ENCODE data around the gene PCGF1. TPM values are rescaled to one million over a fixed set of nuclear protein-coding genes. Genes with fewer than 3 reads are reported as not detected.

PCGF1 gene
- total and polyA plus RNA-seq, 2 of the 13 experiments (the other 11 are each of a cell fraction or from before 2014, with no cell fraction given), result 20.4 to 22.6 TPM

- no peak for TF ChIP-seq NFAT5 (CRISPR knock-in tag; IDR thresholded peaks at IDR 0.05)
- peak; percentile 83 for TF ChIP-seq XRCC5 (optimal IDR thresholded peaks at IDR 0.05; ENCODE audit: low read length)
- no peak for TF ChIP-seq ZNF672 (CRISPR knock-in tag; IDR thresholded peaks at IDR 0.05)
- no peak for TF ChIP-seq PAX8 (CRISPR knock-in tag; IDR thresholded peaks at IDR 0.05; ENCODE audit: borderline replicate concordance)
- peak; percentile 94; the same call in 1 of the 2 replicates for TF ChIP-seq ZNF569 (CRISPR knock-in tag; IDR thresholded peaks at IDR 0.05; ENCODE audit: borderline replicate concordance)
- no peak for TF ChIP-seq CERS6 (CRISPR knock-in tag; IDR thresholded peaks at IDR 0.05)
- TF ChIP-seq ZNF564 (CRISPR knock-in tag; IDR thresholded peaks at IDR 0.05), result no peak
- peak; percentile 56; the same call in 1 of the 2 replicates for TF ChIP-seq MTA1 (CRISPR knock-in tag; IDR thresholded peaks at IDR 0.05; ENCODE audit: borderline replicate concordance)
- 0 out of 2 replicates have a peak, but pooled peaks have one; percentile 19 for TF ChIP-seq ZNF232 (CRISPR knock-in tag; IDR thresholded peaks at IDR 0.05; ENCODE audit: borderline replicate concordance)
- no peak for TF ChIP-seq ZBTB21 (CRISPR knock-in tag; IDR thresholded peaks at IDR 0.05)
- no peak for TF ChIP-seq ZBTB8A (CRISPR knock-in tag; IDR thresholded peaks at IDR 0.05; ENCODE audit: borderline replicate concordance, low read depth)
- no peak for TF ChIP-seq PCBP1 (IDR thresholded peaks at IDR 0.05; ENCODE audit: borderline replicate concordance, low read depth, low read length)
- TF ChIP-seq ZNF746 (CRISPR knock-in tag; IDR thresholded peaks at IDR 0.05), result peak; percentile 72
- TF ChIP-seq ZNF451 (CRISPR knock-in tag; IDR thresholded peaks at IDR 0.05), result no peak
- TF ChIP-seq PPARG (CRISPR knock-in tag; conservative IDR thresholded peaks at IDR 0.05), result peak; percentile 76
- TF ChIP-seq, protein P1, sequence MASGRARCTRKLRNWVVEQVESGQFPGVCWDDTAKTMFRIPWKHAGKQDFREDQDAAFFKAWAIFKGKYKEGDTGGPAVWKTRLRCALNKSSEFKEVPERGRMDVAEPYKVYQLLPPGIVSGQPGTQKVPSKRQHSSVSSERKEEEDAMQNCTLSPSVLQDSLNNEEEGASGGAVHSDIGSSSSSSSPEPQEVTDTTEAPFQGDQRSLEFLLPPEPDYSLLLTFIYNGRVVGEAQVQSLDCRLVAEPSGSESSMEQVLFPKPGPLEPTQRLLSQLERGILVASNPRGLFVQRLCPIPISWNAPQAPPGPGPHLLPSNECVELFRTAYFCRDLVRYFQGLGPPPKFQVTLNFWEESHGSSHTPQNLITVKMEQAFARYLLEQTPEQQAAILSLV (CRISPR knock-in tag; IDR thresholded peaks at IDR 0.05; ENCODE audit: borderline replicate concordance), result no peak
- no peak for TF ChIP-seq RARG (CRISPR knock-in tag; IDR thresholded peaks at IDR 0.05; ENCODE audit: low read depth)
- TF ChIP-seq MAZ (IDR thresholded peaks at IDR 0.05; ENCODE audit: borderline replicate concordance, low read depth, low read length), result peak; percentile 82; the same call in 1 of the 2 replicates
- peak; percentile 48; the same call in 1 of the 2 replicates for TF ChIP-seq MAZ (CRISPR knock-in tag; IDR thresholded peaks at IDR 0.05; ENCODE audit: low read depth)
- no peak; the same call in 1 of the 2 replicates for TF ChIP-seq ZNF670 (CRISPR knock-in tag; IDR thresholded peaks at IDR 0.05; ENCODE audit: borderline replicate concordance)
- TF ChIP-seq ZSCAN12 (CRISPR knock-in tag; IDR thresholded peaks at IDR 0.05), result no peak
- no peak for TF ChIP-seq ZNF562 (CRISPR knock-in tag; IDR thresholded peaks at IDR 0.05; ENCODE audit: borderline replicate concordance)
Observed at GRCh38 chr2:74502147-74502719, 5.3 kb downstream of the PCGF1 start (continued).
